IMR-90 (cell line): ENCODE measurements around the gene KCNG4.

ENCODE experiments used
- MXI1 ChIP-seq: IDR thresholded peaks from 2 replicates; pipeline ENCODE4 v1.6.1; 2012; ENCODE audit warnings: low read depth, mild to moderate bottlenecking, low read length, moderate library complexity, borderline replicate concordance
- NFE2L2 ChIP-seq: fragments of 150-350 bp; IDR thresholded peaks from 2 replicates; pipeline ENCODE4 v1.6.1; 2016; ENCODE audit warnings: low read depth, mild to moderate bottlenecking, low read length
- RAD21 ChIP-seq: IDR thresholded peaks from 2 replicates; pipeline ENCODE4 v1.6.1; 2012; ENCODE audit warnings: low read length, improper control_type of control experiment
- SMC3 ChIP-seq: fragments of 150-350 bp; IDR thresholded peaks from 2 replicates; pipeline ENCODE4 v1.6.1; 2016; ENCODE audit warnings: low read depth, mild to moderate bottlenecking, antibody characterized with exemption, low read length, moderate library complexity
- TF ChIP-seq, protein P1 (sequence below): conservative IDR thresholded peaks from 2 replicates; pipeline ENCODE4 v1.5.1; 2012; ENCODE audit warnings: mild to moderate bottlenecking, low read depth, low read length, improper control_type of control experiment
- TF ChIP-seq, protein P2 (sequence below): fragments of 150-350 bp; IDR thresholded peaks from 2 replicates; pipeline ENCODE4 v1.6.1; 2017; ENCODE audit warnings: mild to moderate bottlenecking, antibody characterized with exemption, low read length, low read depth

GRCh38 chr16:84234321-84235241, 5.2 kb downstream of the KCNG4 start:
- TF ChIP-seq MXI1: no peak
- TF ChIP-seq, protein P1, sequence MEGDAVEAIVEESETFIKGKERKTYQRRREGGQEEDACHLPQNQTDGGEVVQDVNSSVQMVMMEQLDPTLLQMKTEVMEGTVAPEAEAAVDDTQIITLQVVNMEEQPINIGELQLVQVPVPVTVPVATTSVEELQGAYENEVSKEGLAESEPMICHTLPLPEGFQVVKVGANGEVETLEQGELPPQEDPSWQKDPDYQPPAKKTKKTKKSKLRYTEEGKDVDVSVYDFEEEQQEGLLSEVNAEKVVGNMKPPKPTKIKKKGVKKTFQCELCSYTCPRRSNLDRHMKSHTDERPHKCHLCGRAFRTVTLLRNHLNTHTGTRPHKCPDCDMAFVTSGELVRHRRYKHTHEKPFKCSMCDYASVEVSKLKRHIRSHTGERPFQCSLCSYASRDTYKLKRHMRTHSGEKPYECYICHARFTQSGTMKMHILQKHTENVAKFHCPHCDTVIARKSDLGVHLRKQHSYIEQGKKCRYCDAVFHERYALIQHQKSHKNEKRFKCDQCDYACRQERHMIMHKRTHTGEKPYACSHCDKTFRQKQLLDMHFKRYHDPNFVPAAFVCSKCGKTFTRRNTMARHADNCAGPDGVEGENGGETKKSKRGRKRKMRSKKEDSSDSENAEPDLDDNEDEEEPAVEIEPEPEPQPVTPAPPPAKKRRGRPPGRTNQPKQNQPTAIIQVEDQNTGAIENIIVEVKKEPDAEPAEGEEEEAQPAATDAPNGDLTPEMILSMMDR: no peak
- TF ChIP-seq, protein P2, sequence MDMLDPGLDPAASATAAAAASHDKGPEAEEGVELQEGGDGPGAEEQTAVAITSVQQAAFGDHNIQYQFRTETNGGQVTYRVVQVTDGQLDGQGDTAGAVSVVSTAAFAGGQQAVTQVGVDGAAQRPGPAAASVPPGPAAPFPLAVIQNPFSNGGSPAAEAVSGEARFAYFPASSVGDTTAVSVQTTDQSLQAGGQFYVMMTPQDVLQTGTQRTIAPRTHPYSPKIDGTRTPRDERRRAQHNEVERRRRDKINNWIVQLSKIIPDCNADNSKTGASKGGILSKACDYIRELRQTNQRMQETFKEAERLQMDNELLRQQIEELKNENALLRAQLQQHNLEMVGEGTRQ: no peak
- no peak for TF ChIP-seq RAD21
- TF ChIP-seq NFE2L2: no peak
- no peak for TF ChIP-seq SMC3
